K562 (cell line): Measurements from ENCODE around the gene GPR162. TPM values are rescaled to one million over a fixed set of nuclear protein-coding genes. Genes with fewer than 3 reads are reported as not detected.

Source experiments
- AFF1 ChIP-seq, 2 experiments: fragments of 450-650 bp; IDR thresholded peaks; 2 replicates each; pipeline ENCODE4 v1.6.1; 2018; ENCODE audit warnings: mild to moderate bottlenecking in 2 of 2, low read depth in 1 of 2; ENCODE audit not compliant: partially characterized antibody in 2 of 2
- FUS ChIP-seq: fragments of 200-400 bp; formaldehyde crosslinking; optimal IDR thresholded peaks from 2 replicates; pipeline ENCODE3; 2017; ENCODE audit warnings: low read depth, low read length
- GABPB1 ChIP-seq: sonication (generic); formaldehyde crosslinking; IDR thresholded peaks from 2 replicates; pipeline ENCODE4 v1.8.0; 2022; ENCODE audit warnings: mild to moderate bottlenecking, missing genetic modification reagents
- GATA2 ChIP-seq: sonication (generic); formaldehyde crosslinking; IDR thresholded peaks from 2 replicates; pipeline ENCODE4 v1.4.0; 2020; ENCODE audit warnings: mild to moderate bottlenecking, missing genetic modification reagents
- MYNN ChIP-seq, 2 experiments: sonication (generic); formaldehyde crosslinking in 1 of 2; IDR thresholded peaks; 2 replicates each; pipeline versions ENCODE4 v1.5.0 to v1.6.1; 2016 to 2020; ENCODE audit warnings: antibody characterized with exemption in 1 of 2, missing genetic modification reagents in 1 of 2
- NR4A1 ChIP-seq, 2 experiments: fragments of 250-450 bp in 1 of 2; fragments of 450-650 bp in 1 of 2; sonication (Bioruptor Pico) in 1 of 2; IDR thresholded peaks; 2 replicates each; pipeline versions ENCODE4 v1.4.0 to v1.6.1; 2016 to 2020; ENCODE audit warnings: mild to moderate bottlenecking in 2 of 2, missing compliant biosample characterization in 1 of 2, missing genetic modification characterization in 1 of 2, moderate library complexity in 1 of 2
- ZNF583 ChIP-seq: fragments of 250-450 bp; sonication (Bioruptor Pico); IDR thresholded peaks from 2 replicates; pipeline ENCODE4 v1.4.0; 2020
- polyA plus RNA-seq, 8 experiments: library from polyadenylated mRNA; depleted of rRNA in 4 of 8; stranded (reverse) in 5 of 8; unstranded in 3 of 8; fragments of >200 nt; fragmentation: Nextera tagmentation in 2 of 8; fragmentation: Illumina TruSeq in 1 of 8; extraction: Ambion mirVana in 2 of 8; extraction: Trizol in 1 of 8; gene quantifications; 2 replicates each; pipeline versions ENCODE4 v1.2.1 to v1.2.3, GENCODE V29; 2011 to 2014; ENCODE audit warnings: inconsistent platforms in 1 of 8, missing spikeins in 1 of 8
- total RNA-seq, 7 experiments: library from RNA; depleted of rRNA in 6 of 7; stranded (reverse); fragments of >200 nt in 6 of 7; fragmentation: Illumina TruSeq in 2 of 7; extraction: Trizol in 2 of 7; gene quantifications; 2 replicates each; pipeline versions ENCODE4 v1.2.1 to v1.2.3, GENCODE V29; 2011 to 2021; ENCODE audit warnings: low replicate concordance in 1 of 7
- TF ChIP-seq, protein P1 (sequence below): fragments of 450-650 bp; formaldehyde crosslinking; IDR thresholded peaks from 2 replicates; pipeline ENCODE4 v1.4.0; 2022; ENCODE audit warnings: missing genetic modification characterization
- TF ChIP-seq, protein P2 (sequence below): sonication (generic); formaldehyde crosslinking; IDR thresholded peaks from 2 replicates; pipeline ENCODE4 v1.8.0; 2022; ENCODE audit warnings: mild to moderate bottlenecking, missing genetic modification reagents
- TF ChIP-seq, protein P3 (sequence below): sonication (generic); formaldehyde crosslinking; IDR thresholded peaks from 2 replicates; pipeline ENCODE4 v1.8.0; 2023; ENCODE audit warnings: mild to moderate bottlenecking, missing genetic modification reagents

GPR162 gene
- total and polyA plus RNA-seq, 9 of the 15 experiments (the other 6 are each of a cell fraction or from before 2014, with no cell fraction given) = 0.65 to 1.8 (median 1.1) TPM; not detected in 2

GRCh38 chr12:6827982-6828780, 6.6 kb downstream of the GPR162 start, which contains the start of gene P3H3 (continued):
- TF ChIP-seq, protein P1, sequence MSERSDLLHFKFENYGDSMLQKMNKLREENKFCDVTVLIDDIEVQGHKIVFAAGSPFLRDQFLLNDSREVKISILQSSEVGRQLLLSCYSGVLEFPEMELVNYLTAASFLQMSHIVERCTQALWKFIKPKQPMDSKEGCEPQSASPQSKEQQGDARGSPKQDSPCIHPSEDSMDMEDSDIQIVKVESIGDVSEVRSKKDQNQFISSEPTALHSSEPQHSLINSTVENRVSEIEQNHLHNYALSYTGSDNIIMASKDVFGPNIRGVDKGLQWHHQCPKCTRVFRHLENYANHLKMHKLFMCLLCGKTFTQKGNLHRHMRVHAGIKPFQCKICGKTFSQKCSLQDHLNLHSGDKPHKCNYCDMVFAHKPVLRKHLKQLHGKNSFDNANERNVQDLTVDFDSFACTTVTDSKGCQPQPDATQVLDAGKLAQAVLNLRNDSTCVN (CRISPR knock-in tag) = 0 out of 2 replicates have a peak, but pooled peaks have one; percentile 29
- no peak for TF ChIP-seq MYNN (IDR thresholded peaks at IDR 0.05)
- no peak for TF ChIP-seq MYNN (CRISPR knock-in tag; IDR thresholded peaks at IDR 0.05)
- TF ChIP-seq, protein P2, sequence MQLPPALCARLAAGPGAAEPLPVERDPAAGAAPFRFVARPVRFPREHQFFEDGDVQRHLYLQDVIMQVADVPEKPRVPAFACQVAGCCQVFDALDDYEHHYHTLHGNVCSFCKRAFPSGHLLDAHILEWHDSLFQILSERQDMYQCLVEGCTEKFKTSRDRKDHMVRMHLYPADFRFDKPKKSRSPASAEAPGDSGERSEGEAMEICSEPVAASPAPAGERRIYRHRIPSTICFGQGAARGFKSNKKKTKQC (CRISPR knock-in tag) = no peak
- TF ChIP-seq NR4A1 (CRISPR knock-in tag; IDR thresholded peaks at IDR 0.05) = no peak
- TF ChIP-seq NR4A1 (tag; IDR thresholded peaks at IDR 0.05) = no peak
- no peak for TF ChIP-seq ZNF583 (CRISPR knock-in tag)
- TF ChIP-seq AFF1 (IDR thresholded peaks at IDR 0.05; ENCODE audit: low read depth in 1 of 2, partially characterized antibody in 2 of 2) = peak in 1 of 2 experiments; percentile 45
- TF ChIP-seq GABPB1 (CRISPR knock-in tag) = 0 out of 2 replicates have a peak, but pooled peaks have one; percentile 18
- TF ChIP-seq, protein P3, sequence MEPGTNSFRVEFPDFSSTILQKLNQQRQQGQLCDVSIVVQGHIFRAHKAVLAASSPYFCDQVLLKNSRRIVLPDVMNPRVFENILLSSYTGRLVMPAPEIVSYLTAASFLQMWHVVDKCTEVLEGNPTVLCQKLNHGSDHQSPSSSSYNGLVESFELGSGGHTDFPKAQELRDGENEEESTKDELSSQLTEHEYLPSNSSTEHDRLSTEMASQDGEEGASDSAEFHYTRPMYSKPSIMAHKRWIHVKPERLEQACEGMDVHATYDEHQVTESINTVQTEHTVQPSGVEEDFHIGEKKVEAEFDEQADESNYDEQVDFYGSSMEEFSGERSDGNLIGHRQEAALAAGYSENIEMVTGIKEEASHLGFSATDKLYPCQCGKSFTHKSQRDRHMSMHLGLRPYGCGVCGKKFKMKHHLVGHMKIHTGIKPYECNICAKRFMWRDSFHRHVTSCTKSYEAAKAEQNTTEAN (CRISPR knock-in tag) = no peak
- no peak for TF ChIP-seq GATA2
- no peak for TF ChIP-seq FUS
